ENCODE measurements around the gene EFNA2. TPM values are rescaled to one million over a fixed set of nuclear protein-coding genes. Genes with fewer than 3 reads are reported as not detected.
A peak's percentile ranks its signal among the peaks of the same experiment; 100 is the strongest.

Gene EFNA2
- polyA plus RNA-seq, 2 of the 4 experiments (the other 2 are of a cell fraction), result 0.16 to 1.3 TPM

DNA sequence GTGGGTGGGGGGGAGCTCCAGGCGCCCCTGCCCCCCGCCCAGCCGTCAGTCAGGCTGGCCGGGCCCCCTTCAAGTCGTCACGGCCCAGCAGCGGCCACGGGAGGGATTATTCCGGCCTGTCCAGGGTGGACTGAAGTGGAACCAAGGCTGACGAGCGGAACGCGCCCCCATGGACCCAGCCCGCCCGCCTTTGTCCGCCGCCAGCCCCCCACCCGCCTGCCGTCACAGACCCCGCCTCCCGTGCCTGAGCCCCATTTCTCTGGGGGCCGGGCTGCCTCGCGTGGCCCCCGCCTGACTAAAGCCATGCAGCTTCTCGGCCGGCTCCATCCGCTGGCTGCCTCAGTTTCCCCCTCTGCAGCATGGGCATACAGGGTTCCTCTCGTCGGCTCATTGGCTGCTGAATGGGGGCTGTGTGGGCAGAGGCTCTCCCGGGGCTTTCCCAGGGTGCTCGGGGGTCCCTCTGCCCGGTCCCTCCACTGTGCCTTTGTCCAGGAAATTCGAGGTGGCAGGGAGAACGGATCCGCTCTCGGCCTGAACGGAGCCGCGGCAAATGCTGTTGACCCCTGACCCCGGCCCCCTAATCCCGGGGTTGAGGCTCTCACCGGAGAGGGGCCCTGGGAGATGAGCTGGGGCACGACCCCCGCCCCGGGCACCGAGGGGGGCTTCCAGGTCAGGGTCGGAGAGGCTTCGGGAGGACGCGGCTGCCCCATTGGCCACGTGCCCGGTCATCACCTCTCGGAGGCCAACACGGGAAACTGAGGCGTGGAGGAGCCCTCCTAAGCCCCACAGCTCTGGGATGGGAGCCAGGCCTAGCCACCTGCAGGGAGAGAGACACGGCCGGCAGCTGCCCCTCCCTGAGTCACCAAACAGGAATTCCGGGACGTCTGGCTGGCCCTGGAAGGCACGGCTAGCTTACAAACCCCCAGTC, 27.4 kb downstream of the EFNA2 start:
- ATAC-seq, result peak; percentile 62 to 73
- H3K27ac ChIP-seq, result peak overlapping the region; percentile 70 to 90
- H3K4me3 ChIP-seq, result no peak overlapping the region
- peaks cover 25% of the 10 kb centered on the region for H3K4me1 ChIP-seq
- H3K4me2 ChIP-seq, result peak overlapping the region; percentile 55
- ChIA-PET CTCF (interaction anchor here (0.8 to 5.0 kb wide), 8 partner anchors 22 to 52 kb away, joined by 3 to 28 read pairs (median 5); a partner anchor contains a TSS), POLR2A (interaction anchor here (1.8 kb wide), 1 partner anchor 38 kb away, joined by 6 read pairs; the partner anchor contains the start of gene FAM174C)
- WGBS (ENCODE audit: missing lambda C conversion rate), result 0% methylated on average over 4 of the region's 61 CpGs
- FAIRE-seq, result no peak
- TF ChIP-seq FOSL2 (IDR thresholded peaks at IDR 0.05), result peak; percentile 42; the same call in 1 of the 2 replicates
- TF ChIP-seq FOSL2 (CRISPR knock-in tag; IDR thresholded peaks at IDR 0.05), result peak; percentile 68
- no peak for TF ChIP-seq HES2 (IDR thresholded peaks at IDR 0.05)
- TF ChIP-seq, protein P1, sequence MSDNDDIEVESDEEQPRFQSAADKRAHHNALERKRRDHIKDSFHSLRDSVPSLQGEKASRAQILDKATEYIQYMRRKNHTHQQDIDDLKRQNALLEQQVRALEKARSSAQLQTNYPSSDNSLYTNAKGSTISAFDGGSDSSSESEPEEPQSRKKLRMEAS (IDR thresholded peaks at IDR 0.05), result 0 out of 2 replicates have a peak, but pooled peaks have one; percentile 24
- TF ChIP-seq, protein P2, sequence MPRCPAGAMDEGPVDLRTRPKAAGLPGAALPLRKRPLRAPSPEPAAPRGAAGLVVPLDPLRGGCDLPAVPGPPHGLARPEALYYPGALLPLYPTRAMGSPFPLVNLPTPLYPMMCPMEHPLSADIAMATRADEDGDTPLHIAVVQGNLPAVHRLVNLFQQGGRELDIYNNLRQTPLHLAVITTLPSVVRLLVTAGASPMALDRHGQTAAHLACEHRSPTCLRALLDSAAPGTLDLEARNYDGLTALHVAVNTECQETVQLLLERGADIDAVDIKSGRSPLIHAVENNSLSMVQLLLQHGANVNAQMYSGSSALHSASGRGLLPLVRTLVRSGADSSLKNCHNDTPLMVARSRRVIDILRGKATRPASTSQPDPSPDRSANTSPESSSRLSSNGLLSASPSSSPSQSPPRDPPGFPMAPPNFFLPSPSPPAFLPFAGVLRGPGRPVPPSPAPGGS (IDR thresholded peaks at IDR 0.05), result no peak
- H3K9me3 ChIP-seq, result no peaks in the 10 kb centered on the region
- DNase-seq (ENCODE audit: low read depth in 1 of 2, low spot score in 1 of 2), result peak; percentile 70 to 88

DNA sequence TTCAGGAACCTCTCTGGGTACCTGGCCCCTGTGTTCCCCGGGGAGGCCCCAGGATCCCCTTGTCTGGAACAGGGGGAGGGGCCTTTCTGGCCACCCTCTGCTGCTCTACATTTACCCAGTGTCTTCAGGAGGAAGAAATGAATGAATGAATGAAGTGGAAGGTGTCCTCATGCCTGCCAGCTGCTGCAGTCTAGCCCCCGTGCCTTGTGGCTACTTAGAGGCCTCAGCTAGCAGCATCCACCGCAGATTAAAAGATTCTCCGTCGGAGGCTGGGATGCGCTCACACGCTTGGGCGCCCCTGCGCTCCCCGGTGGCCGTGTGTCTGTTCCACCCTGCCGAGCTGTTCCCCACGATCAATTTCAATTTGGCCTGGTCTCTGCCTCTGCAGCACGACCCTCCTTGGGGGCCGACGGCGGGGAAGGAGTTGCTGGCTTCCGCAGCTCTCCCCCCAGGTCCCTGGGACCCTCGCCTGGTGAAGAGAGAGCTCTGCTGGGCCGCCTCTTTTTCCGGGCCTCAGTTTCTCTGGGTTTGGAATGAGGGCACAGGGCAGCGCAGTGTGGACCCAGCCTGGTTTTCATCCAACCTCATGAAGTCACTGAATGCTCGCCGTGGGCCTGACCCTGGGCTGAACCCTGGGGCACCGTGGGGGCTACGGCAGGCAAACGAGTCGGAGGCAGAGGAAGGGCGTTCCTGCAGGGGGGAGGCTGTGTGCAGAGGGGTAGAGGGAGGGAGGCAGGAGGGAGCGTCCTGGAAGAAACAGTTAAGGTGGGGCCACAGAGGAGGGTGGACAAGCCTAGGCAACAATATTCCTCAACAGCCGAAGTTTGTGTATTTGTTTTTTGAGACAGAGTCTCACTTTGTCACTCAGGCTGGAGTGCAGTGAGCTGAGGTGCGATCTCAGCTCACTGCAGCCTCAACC, 28.3 kb downstream of the EFNA2 start:
- H3K4me2 ChIP-seq, result peak overlapping the region; percentile 55
- no peak overlapping the region for H3K4me3 ChIP-seq
- FAIRE-seq (no peak), ATAC-seq (peak in 1 of 2 experiments; percentile 11; a peak in 3 of 6 replicates), DNase-seq (ENCODE audit: low read depth in 1 of 2, low spot score in 1 of 2) (peak in 1 of 2 experiments; percentile 34)
- no peaks in the 10 kb centered on the region for H3K9me3 ChIP-seq
- peak overlapping the region; percentile 70 to 90 for H3K27ac ChIP-seq
- WGBS (ENCODE audit: missing lambda C conversion rate), result 49% methylated on average over 17 of the region's 32 CpGs
- peaks cover 25% of the 10 kb centered on the region for H3K4me1 ChIP-seq
- POLR2A ChIA-PET, result interaction anchor here (1.8 kb wide), 1 partner anchor 39 kb away, joined by 6 read pairs; the partner anchor contains the start of gene FAM174C
- TF ChIP-seq BHLHE40 (IDR thresholded peaks at IDR 0.05; ENCODE audit: low read depth, low read length), result no peak
- TF ChIP-seq HOXB13 (CRISPR knock-in tag; IDR thresholded peaks at IDR 0.05; ENCODE audit: low read depth), result no peak
- TF ChIP-seq SMC3 (IDR thresholded peaks at IDR 0.05), result no peak
- TF ChIP-seq, protein P3, sequence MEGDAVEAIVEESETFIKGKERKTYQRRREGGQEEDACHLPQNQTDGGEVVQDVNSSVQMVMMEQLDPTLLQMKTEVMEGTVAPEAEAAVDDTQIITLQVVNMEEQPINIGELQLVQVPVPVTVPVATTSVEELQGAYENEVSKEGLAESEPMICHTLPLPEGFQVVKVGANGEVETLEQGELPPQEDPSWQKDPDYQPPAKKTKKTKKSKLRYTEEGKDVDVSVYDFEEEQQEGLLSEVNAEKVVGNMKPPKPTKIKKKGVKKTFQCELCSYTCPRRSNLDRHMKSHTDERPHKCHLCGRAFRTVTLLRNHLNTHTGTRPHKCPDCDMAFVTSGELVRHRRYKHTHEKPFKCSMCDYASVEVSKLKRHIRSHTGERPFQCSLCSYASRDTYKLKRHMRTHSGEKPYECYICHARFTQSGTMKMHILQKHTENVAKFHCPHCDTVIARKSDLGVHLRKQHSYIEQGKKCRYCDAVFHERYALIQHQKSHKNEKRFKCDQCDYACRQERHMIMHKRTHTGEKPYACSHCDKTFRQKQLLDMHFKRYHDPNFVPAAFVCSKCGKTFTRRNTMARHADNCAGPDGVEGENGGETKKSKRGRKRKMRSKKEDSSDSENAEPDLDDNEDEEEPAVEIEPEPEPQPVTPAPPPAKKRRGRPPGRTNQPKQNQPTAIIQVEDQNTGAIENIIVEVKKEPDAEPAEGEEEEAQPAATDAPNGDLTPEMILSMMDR (IDR thresholded peaks at IDR 0.05), result no peak
- TF ChIP-seq HOXB5 (CRISPR knock-in tag; IDR thresholded peaks at IDR 0.05), result no peak
- no peak for TF ChIP-seq RNF2 (IDR thresholded peaks at IDR 0.05; ENCODE audit: borderline replicate concordance, low read depth)
- no peak for TF ChIP-seq ELK1 (IDR thresholded peaks at IDR 0.05; ENCODE audit: low read depth, low read length)
- no peak for TF ChIP-seq ZSCAN20 (CRISPR knock-in tag; IDR thresholded peaks at IDR 0.05)
- no peak for TF ChIP-seq POLR2AphosphoS2 (conservative IDR thresholded peaks at IDR 0.05; ENCODE audit: low read length)
- TF ChIP-seq CBX2 (IDR thresholded peaks at IDR 0.05; ENCODE audit: borderline replicate concordance, low read depth), result no peak
- TF ChIP-seq EP300 (IDR thresholded peaks at IDR 0.05), result no peak
- CTCF ChIA-PET, result interaction anchor here (0.8 to 5.0 kb wide), 13 partner anchors 10 to 89 kb away, joined by 3 to 28 read pairs (median 4); a partner anchor contains a TSS

Data from A549 (cell line).